SK-N-SH (cell line): Measurements from ENCODE around the gene NUAK2.

Experiments
- FOSL2 ChIP-seq: IDR thresholded peaks from 2 replicates; pipeline ENCODE4 v1.4.0; 2012; ENCODE audit warnings: low read depth, mild to moderate bottlenecking, moderate library complexity, borderline replicate concordance
- MXI1 ChIP-seq: IDR thresholded peaks from 2 replicates; pipeline ENCODE4 v1.6.1; 2012; ENCODE audit warnings: mild to moderate bottlenecking, low read depth, low read length, improper control_type of control experiment
- POLR2AphosphoS5 ChIP-seq: IDR thresholded peaks from 2 replicates; pipeline ENCODE4 v1.6.1; 2012; ENCODE audit warnings: low read depth, low read length
- TF ChIP-seq, protein P1 (sequence below): fragments of 200-600 bp; sonication (generic); IDR thresholded peaks from 2 replicates; pipeline ENCODE4 v1.6.1; 2017; ENCODE audit warnings: antibody characterized with exemption, mild to moderate bottlenecking, moderate library complexity

DNA sequence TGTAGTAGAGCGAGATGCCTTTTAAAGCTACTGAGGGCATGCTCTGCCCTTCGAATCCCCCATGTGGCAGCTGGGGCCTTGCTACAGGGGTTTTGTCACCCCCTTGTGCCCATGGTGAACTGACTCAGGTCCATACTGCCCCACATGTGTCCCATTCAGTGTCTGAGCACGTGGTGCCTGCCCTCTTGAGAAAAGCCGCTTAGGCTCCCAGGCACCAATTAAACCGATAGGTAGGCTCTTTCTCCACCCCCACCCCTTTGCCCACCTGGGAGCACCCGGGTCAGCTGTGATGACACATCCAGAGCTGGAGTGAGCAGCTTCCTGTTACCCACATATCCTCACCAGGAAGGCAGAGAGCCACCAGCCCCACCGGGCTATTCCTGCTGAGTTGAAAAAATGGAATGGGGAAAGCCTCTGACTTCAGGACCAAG is 63.3 kb downstream of the NUAK2 start:
- TF ChIP-seq, protein P1, sequence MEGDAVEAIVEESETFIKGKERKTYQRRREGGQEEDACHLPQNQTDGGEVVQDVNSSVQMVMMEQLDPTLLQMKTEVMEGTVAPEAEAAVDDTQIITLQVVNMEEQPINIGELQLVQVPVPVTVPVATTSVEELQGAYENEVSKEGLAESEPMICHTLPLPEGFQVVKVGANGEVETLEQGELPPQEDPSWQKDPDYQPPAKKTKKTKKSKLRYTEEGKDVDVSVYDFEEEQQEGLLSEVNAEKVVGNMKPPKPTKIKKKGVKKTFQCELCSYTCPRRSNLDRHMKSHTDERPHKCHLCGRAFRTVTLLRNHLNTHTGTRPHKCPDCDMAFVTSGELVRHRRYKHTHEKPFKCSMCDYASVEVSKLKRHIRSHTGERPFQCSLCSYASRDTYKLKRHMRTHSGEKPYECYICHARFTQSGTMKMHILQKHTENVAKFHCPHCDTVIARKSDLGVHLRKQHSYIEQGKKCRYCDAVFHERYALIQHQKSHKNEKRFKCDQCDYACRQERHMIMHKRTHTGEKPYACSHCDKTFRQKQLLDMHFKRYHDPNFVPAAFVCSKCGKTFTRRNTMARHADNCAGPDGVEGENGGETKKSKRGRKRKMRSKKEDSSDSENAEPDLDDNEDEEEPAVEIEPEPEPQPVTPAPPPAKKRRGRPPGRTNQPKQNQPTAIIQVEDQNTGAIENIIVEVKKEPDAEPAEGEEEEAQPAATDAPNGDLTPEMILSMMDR = no peak
- no peak for TF ChIP-seq POLR2AphosphoS5
- TF ChIP-seq MXI1 = no peak
- no peak for TF ChIP-seq FOSL2
